GM19193 (cell line): ENCODE data around the gene SIGLEC12.

ENCODE experiments used
- POLR2A ChIP-seq: IDR thresholded peaks from 4 replicates; pipeline ENCODE4 v1.6.1; 2011; ENCODE audit not compliant: insufficient read depth, insufficient read length; ENCODE audit errors: extremely low read depth

SIGLEC12 gene

DNA sequence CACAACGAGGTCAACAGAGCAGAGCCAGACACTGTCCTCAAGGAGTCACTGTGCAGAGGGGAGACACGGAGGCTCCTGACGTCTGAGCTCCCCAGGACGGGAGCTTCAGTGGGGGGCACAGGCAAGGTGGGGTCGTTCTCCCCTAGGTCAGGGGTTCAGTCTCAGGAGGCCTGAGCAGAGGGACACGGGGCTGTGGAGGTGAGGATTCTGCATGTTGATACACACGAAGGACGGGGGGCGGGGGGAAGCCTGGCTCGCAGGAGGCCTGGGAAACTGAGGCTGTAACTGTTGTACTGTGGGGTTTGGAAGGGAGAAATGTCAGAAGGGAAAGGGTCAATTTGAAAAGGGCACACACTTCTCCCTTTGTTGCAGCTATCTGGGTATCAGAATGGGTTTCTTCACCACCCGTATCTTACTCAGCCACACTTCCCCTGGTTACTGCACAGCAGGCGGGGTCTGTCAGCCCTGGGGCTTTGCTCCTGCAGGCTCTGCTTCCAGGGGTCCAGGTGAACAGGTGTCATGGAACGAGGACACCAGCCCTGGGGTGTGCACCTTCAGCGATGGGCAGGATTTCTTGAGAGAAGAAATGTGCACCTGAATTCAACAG is 42.6 kb downstream of the SIGLEC12 start:
- TF ChIP-seq POLR2A: no peak

DNA sequence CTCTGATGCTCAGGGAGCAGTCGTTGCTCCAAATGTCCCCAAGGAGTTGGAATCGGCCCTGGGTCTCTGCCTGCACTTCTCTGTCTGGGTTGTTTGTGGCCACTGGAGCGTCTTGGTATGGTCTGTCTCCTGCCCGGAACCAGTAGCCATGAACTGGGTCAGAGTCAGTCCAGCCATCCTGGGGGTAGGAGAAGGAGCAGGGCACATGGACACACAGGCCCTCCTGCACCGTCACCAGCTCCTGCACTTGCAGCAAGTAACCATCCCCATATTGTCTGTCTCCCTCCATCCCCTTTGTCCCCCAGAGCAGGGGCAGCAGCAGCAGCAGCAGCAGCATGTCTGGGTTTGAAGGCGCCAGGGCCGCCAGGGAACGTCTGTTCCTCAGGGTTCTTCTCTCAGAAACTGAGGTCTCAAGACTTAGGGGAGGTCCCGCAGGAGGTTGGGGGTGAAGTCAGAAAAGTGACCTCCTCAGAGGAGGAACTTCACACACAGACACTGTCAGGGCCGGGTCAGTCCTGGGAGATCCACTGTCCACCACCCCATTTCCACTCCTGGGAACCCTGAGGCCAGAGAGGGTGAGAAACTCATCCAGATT is 43.5 kb downstream of the SIGLEC12 start, which contains the start of gene SIGLEC8:
Gene SIGLEC8, minus strand, starts transcription at position 404 of the 595 bp plus-strand sequence. Its CDS starts 67 bp downstream, at position 337.
- no peak for TF ChIP-seq POLR2A

DNA sequence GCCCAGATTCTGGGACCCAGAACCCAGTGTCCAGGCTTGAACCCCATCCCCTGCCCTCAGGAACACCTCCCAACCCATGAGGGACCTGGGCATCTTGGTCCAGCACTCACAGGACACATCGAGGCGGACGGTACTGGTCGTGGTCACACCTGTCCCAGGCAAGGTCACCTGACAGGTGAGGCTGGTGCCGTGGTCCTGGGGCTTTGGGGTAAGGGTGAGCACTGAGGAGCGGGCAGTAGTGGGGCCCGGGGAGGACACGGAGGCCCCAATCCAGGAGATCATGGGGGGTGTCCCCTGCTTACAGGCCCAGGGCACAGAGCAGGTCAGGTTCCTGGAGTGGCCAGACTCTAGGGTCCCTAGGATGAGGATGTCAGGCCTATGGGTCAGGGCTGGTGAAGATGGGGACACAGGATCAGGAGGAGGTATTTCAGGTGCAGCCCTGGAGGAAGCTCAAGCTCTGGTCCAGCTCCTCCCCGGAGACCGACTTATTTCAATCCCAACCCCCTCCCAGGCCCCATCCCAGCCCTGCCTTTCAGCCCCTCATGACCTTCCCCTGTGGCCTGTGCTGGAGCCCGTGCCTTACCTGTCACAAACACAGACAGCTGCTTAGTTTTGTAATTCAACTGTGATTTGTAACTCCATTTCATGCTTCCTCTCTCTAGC is 44.1 kb downstream of the SIGLEC12 start:
- no peak for TF ChIP-seq POLR2A

DNA sequence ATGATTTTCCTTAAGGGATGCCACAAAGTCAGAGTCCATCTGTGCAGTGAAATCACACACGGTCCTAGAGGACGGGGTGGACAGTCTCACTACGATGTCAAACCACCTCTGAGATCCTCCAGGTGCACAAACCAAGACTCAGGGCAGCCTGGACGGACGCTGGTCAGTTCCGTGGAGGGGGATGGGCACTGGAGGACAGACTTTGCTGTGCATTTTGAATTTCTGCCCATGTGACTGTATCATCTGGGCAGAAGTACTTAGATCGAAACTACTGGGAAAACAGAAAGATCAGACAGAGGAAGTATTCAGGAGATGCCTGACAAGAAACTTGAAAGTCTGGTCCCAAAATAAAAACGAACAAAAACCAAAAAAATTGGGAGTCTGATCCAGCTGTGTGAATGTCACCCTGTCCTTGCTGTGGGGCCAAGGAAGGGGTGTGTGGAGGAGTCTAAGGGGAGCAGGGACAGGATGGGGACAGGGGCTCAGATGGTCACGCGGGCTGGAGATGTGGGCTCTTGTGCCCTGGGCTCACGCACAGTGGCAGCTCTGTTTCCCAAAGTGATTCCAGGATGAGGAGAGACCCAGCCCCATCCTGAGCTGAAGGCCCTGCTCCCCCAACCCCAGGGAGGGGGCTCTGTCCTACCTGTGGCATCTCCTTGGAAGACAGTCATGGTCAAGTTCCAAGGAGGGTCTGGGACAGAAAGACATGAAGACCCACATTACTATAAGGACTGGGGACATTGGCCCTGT is 44.9 kb downstream of the SIGLEC12 start:
- TF ChIP-seq POLR2A: no peak

DNA sequence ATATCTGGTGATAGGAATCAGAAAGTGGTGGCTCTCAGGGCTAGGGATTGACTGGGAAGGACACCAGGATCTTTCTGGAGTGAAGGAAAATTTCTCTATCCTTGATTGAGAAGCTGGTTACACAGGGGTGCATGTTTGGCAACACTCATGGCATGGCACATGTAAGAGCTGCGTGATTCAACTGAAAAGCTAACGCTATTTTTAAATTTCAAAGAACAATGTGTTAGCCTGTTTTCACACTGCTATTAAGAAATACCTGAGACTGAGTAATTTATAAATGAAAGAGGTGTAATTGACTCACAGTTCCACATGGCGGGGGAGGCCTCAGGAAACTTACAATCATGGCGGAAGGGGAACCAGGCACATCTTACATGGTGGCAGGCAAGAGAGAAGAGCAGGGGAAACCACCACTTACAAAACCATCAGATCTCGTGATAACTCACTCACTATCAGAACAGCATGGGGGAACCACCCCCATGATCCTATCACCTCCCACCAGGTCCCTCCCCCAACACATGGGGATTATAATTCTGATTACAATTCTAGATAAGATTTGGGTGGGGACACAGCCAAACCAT is 50.8 kb downstream of the SIGLEC12 start:
- no peak for TF ChIP-seq POLR2A

DNA sequence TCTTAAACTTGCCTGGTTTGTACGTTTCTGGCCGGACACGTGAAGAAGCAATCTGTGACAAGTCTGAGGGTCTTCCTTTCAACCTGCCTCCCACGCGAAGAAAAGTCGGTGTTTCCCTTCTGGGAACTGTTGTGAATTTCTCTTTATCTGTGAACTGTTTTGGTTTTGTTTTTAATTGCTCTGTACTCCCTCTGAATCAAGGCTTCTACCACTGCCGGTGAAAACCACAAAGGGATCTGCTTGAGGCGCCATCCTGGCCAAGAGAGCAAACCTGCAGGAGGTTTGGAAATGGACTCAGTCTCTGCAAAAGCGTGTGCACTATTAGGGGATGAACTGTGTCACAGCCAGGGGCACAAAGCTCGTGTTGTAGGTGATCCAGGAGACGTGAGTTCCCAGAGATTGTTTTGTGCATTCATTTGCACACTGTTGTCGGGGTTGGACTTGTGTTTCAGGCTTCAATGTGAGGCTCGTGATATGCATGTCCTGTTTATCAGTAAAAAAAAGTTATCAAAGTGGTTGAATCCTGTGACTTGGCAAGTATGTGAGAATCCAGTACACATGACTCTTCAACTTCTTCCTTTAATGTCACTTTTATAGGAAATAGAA is 53.1 kb downstream of the SIGLEC12 start:
- TF ChIP-seq POLR2A: no peak

DNA sequence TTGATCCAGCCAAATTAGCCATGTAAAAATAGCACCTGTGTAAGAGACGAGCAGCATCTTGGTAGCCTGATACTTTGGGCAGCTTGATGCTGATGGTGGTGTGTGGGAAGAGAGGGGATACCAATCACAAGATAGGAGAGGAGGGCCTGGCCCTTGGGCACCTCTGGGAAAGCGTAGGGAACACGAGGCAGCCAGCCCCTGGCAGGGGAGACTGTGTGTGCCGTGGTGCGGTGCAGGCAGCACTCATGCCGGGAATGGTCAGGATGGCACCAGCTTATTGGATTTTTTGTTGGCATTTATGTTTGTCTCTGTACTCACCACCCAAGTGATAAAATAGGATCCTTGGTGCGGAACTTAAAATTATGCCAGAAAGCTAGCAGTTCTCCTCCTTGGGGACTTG is 53.6 kb downstream of the SIGLEC12 start:
- TF ChIP-seq POLR2A: no peak

DNA sequence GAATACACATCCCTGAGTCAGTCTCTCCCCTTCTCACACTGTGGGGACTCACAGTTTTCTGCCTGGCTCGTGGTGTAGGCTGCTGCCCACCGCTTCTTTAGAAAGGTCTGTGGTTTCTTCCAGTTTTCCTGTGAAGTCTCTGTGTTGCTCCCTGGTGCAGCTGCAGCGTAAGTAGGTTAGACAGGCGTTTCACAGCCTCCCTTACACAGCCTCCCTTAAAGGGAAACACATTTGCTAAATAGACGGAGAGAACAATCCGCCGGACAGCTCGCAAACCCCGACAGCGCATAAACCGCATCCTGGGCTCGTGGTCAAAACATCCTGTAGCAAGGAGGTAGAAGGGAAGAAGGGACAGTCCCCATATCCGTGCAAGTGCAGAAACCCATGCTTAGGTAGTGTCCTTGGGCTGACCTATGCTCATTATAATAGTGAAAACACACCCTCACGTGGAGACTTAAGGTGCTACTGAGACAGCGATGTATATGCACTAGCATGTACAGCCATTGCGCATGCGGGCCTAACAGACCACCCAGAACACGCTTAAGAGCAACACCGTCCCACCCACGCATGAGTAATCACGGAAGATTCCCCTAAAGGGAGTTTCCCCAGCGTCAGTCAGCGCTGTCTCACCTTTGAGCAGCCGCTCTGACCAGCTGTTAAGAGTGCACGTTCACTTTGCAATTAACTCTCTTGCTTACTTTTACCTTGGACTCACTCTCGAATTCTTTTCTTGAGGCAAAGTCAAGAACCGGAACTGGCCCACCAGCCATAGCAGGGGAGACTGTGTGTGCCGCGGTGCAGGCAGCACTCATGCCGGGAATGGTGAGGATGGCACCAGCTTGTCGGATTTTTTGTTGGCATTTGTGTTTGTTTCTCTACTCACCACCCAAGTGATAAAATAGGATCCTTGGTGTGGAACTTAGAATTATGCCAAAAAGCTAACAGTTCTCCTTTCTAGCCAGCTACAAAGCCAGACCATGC is 59.9 kb downstream of the SIGLEC12 start:
- no peak for TF ChIP-seq POLR2A
